Endodermal cell (in vitro differentiated cells): Measurements from ENCODE around the gene TMEM204. TPM values are rescaled to one million over a fixed set of nuclear protein-coding genes. Genes with fewer than 3 reads are reported as not detected.

Experiments
- DNase-seq: peaks from one replicate; pipeline ENCODE4 v3.0.0-alpha.2; 2017
- H3K27ac ChIP-seq: 2 replicates; pipeline ENCODE4 v1.5.1; 2013; ENCODE audit warnings: mild to moderate bottlenecking, low read depth, low read length, moderate library complexity
- H3K27me3 ChIP-seq: 2 replicates; pipeline ENCODE4 v1.6.1; 2013; ENCODE audit warnings: mild to moderate bottlenecking, low read length, moderate library complexity; ENCODE audit not compliant: insufficient read depth, control insufficient read depth, poor library complexity, severe bottlenecking
- H3K36me3 ChIP-seq: 2 replicates; pipeline ENCODE4 v1.7.0; 2013; ENCODE audit warnings: mild to moderate bottlenecking, low read length, moderate library complexity; ENCODE audit not compliant: control insufficient read depth, insufficient read depth
- H3K4me1 ChIP-seq: one replicate; pipeline ENCODE4 v1.7.0; 2013; ENCODE audit warnings: low read length; ENCODE audit not compliant: control insufficient read depth, insufficient read depth
- H3K4me3 ChIP-seq: 2 replicates; pipeline ENCODE4 v1.5.1; 2013; ENCODE audit warnings: mild to moderate bottlenecking, low read length, moderate library complexity
- H3K9ac ChIP-seq: 2 replicates; pipeline ENCODE4 v1.6.1; 2013; ENCODE audit warnings: mild to moderate bottlenecking, low read length, moderate library complexity; ENCODE audit not compliant: poor library complexity, severe bottlenecking; ENCODE audit errors: extremely low read depth
- H3K9me3 ChIP-seq: 2 replicates; pipeline ENCODE4 v1.6.1; 2013; ENCODE audit warnings: mild to moderate bottlenecking, low read length, moderate library complexity; ENCODE audit not compliant: control insufficient read depth
- H3K27ac Mint-ChIP-seq: 2 replicates; pipeline ENCODE4 v1.8.0; 2020; ENCODE audit warnings: mixed read lengths
- H3K27me3 Mint-ChIP-seq: 2 replicates; pipeline ENCODE4 v1.8.0; 2021; ENCODE audit warnings: mild to moderate bottlenecking, mixed read lengths; ENCODE audit not compliant: insufficient read depth
- H3K36me3 Mint-ChIP-seq: 2 replicates; pipeline ENCODE4 v1.8.0; 2020; ENCODE audit warnings: low read depth, mixed read lengths
- H3K4me1 Mint-ChIP-seq: 2 replicates; pipeline ENCODE4 v1.8.0; 2020; ENCODE audit warnings: mixed read lengths
- H3K4me3 Mint-ChIP-seq: 2 replicates; pipeline ENCODE4 v1.8.0; 2020; ENCODE audit warnings: mild to moderate bottlenecking, moderate library complexity, mixed read lengths
- H3K9me3 Mint-ChIP-seq: 2 replicates; pipeline ENCODE4 v1.8.0; 2020; ENCODE audit warnings: mild to moderate bottlenecking, mixed read lengths
- CTCF ChIP-seq: fragments of 200-600 bp; sonication (generic); conservative IDR thresholded peaks from 2 replicates; pipeline ENCODE4 v1.5.0; 2021; ENCODE audit warnings: antibody characterized with exemption, mild to moderate bottlenecking
- WGBS, 2 experiments: methylation state at CpG; one replicate each; pipeline versions ENCODE4 v1.1.5 to v1.1.7; 2013; ENCODE audit warnings: missing lambda C conversion rate in 2 of 2, mixed read lengths in 1 of 2; ENCODE audit not compliant: insufficient coverage in 1 of 2, insufficient read length in 1 of 2; 5-methylcytosine and 5-hydroxymethylcytosine counted together
- total RNA-seq, 2 donors: library from RNA; stranded (reverse); fragmentation: NEBNext Ultra II Directional in 1 of 2; extraction: Animal tissue kit (Norgen Biotek cat#: 25700) in 1 of 2; gene quantifications; 2 replicates in 1 of 2; 3 replicates in 1 of 2; pipeline ENCODE4 v1.2.1, GENCODE V29; 2021

TMEM204 gene
- total RNA-seq, 2 donors from 2014 or later, result not detected

DNA sequence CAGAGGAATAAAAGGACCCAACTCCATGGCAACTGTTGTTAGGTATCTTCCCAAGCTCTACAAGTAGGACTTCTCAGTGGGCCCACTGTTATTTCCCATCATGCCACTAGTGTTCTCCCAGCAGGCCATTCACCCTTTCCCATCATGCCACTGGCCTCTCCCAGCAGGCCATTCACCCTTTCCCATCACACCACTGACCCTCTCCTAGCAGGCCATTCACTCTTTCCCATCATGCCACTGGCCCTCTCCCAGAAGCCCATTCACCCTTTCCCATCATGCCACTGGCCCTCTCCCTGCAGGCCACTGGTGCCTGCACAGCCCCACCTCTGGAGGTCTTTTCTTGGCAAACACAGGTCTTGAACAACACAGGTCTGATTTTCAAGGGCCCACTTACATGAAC, 42.1 kb downstream of the TMEM204 start:
- no peak overlapping the region for H3K4me3 Mint-ChIP-seq
- H3K4me1 Mint-ChIP-seq, result no peaks in the 10 kb centered on the region
- no peak overlapping the region for H3K27ac ChIP-seq
- H3K27ac Mint-ChIP-seq, result no peak overlapping the region
- H3K9me3 ChIP-seq, result no peaks in the 10 kb centered on the region
- no peak overlapping the region for H3K4me3 ChIP-seq
- H3K27me3 ChIP-seq, result no peaks in the 10 kb centered on the region
- H3K36me3 ChIP-seq, result peaks cover 11% of the 10 kb centered on the region
- TF ChIP-seq CTCF, result no peak
- no peak for DNase-seq
- no peak overlapping the region for H3K9ac ChIP-seq
- peaks cover 3% of the 10 kb centered on the region for H3K9me3 Mint-ChIP-seq
- no peaks in the 10 kb centered on the region for H3K27me3 Mint-ChIP-seq
- peaks cover 40% of the 10 kb centered on the region for H3K36me3 Mint-ChIP-seq
- H3K4me1 ChIP-seq, result no peaks in the 10 kb centered on the region

- Histone ChIP-seq H3K27me3 (no peaks in the 10 kb centered on the region), H3K4me3 (no peak overlapping the region), H3K4me1 (no peaks in the 10 kb centered on the region), H3K36me3 (peaks cover 36% of the 10 kb centered on the region), H3K9me3 (no peaks in the 10 kb centered on the region), H3K27ac (no peak overlapping the region), H3K9ac (no peak overlapping the region)
- H3K36me3 Mint-ChIP-seq, result peaks cover 59% of the 10 kb centered on the region
- H3K4me1 Mint-ChIP-seq, result no peaks in the 10 kb centered on the region
- peaks cover 3% of the 10 kb centered on the region for H3K9me3 Mint-ChIP-seq
- TF ChIP-seq CTCF, result no peak
- H3K27me3 Mint-ChIP-seq, result no peaks in the 10 kb centered on the region
- no peak overlapping the region for H3K4me3 Mint-ChIP-seq
- 95 to 100% methylated on average over 4 to 5 of the region's 5 CpGs for WGBS, 2 experiments
- no peak for DNase-seq
- H3K27ac Mint-ChIP-seq, result no peak overlapping the region
Observed at GRCh38 chr16:1579214-1579613, 45.7 kb downstream of the TMEM204 start.

DNA sequence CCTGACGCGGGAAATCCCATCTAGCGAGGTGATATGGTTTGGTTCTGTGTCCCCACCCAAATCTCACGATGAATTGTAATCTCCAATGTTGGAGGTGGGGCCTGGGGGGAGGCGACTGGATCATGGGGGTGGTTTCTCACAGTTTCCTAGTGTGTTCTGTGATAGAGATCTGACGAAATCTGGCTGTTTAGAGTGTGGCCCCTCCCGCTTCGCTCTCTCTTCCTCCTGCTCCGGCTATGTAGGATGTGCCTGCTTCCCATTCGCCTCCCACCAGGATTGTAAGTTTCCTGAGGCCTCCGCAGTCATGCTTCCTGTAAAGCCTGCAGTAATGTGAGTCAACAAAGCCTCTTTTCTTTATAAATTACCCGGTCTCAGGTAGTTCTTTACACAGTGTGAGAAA, 46.8 kb downstream of the TMEM204 start:
- Histone ChIP-seq H3K4me3 (no peak overlapping the region), H3K4me1 (no peaks in the 10 kb centered on the region), H3K36me3 (peaks cover 47% of the 10 kb centered on the region), H3K27me3 (no peaks in the 10 kb centered on the region), H3K9me3 (no peaks in the 10 kb centered on the region), H3K27ac (no peak overlapping the region), H3K9ac (no peak overlapping the region)
- no peak for DNase-seq
- H3K27ac Mint-ChIP-seq, result no peak overlapping the region
- TF ChIP-seq CTCF, result no peak
- H3K4me1 Mint-ChIP-seq, result no peaks in the 10 kb centered on the region
- H3K4me3 Mint-ChIP-seq, result no peak overlapping the region
- WGBS, 2 experiments, result 85 to 90% methylated on average over 10 to 12 of the region's 12 CpGs
- H3K9me3 Mint-ChIP-seq, result peaks cover 3% of the 10 kb centered on the region
- H3K27me3 Mint-ChIP-seq, result no peaks in the 10 kb centered on the region
- H3K36me3 Mint-ChIP-seq, result peaks cover 64% of the 10 kb centered on the region
